Measurements from ENCODE around the gene HLA-DMB. TPM values are rescaled to one million over a fixed set of nuclear protein-coding genes. Genes with fewer than 3 reads are reported as not detected.

HLA-DMB gene
- total RNA-seq, 1 donor from 2014 or later = 15.9 TPM

GRCh38 chr6:32931211-32931610 lies 9.6 kb downstream of the HLA-DMB start:
- intact Hi-C loops (cut with micrococcal nuclease) = no loop called here

GRCh38 chr6:32922083-32922482 lies 18.7 kb downstream of the HLA-DMB start:
- intact Hi-C loops (cut with micrococcal nuclease) = no loop called here

GRCh38 chr6:32920715-32921114 lies 20.1 kb downstream of the HLA-DMB start:
- intact Hi-C loops (cut with micrococcal nuclease) = no loop called here

GRCh38 chr6:32912951-32913350 lies 27.9 kb downstream of the HLA-DMB start:
- intact Hi-C loops (cut with micrococcal nuclease) = no loop called here

- intact Hi-C loops (cut with micrococcal nuclease) = no loop called here
Observed at GRCh38 chr6:32908897-32909296, 31.9 kb downstream of the HLA-DMB start.

- intact Hi-C loops (cut with micrococcal nuclease) = no loop called here
Observed at GRCh38 chr6:32906539-32906938, 34.3 kb downstream of the HLA-DMB start.

- intact Hi-C loops (cut with micrococcal nuclease) = no loop called here
Observed at GRCh38 chr6:32905078-32905477, 35.8 kb downstream of the HLA-DMB start.

- intact Hi-C loops (cut with micrococcal nuclease) = no loop called here
Observed at GRCh38 chr6:32903952-32904351, 36.9 kb downstream of the HLA-DMB start.

- intact Hi-C loops (cut with micrococcal nuclease) = loop anchor here (2.0 kb wide), 2 partner anchors 90 to 354 kb away; no protein-coding TSS in a partner anchor
Observed at GRCh38 chr6:32895006-32895345, 45.9 kb downstream of the HLA-DMB start.

GRCh38 chr6:32894085-32895005 lies 46.5 kb downstream of the HLA-DMB start:
- intact Hi-C loops (cut with micrococcal nuclease) = loop anchor here (1.0 to 5.0 kb wide), 13 partner anchors 9 to 716 kb away; partner anchors contain the start of genes CUTA, HLA-DMA, HLA-DMB and HSD17B8

- intact Hi-C loops (cut with micrococcal nuclease) = loop anchor here (5.0 kb wide), 1 partner anchor 311 kb away; the partner anchor contains the start of genes HSD17B8, RXRB and SLC39A7
Observed at GRCh38 chr6:32890831-32891230, 50.0 kb downstream of the HLA-DMB start.

- intact Hi-C loops (cut with micrococcal nuclease) = loop anchor here (5.0 kb wide), 1 partner anchor 193 kb away; no protein-coding TSS in a partner anchor
Observed at GRCh38 chr6:32889533-32889932, 51.3 kb downstream of the HLA-DMB start.

- intact Hi-C loops (cut with micrococcal nuclease) = loop anchor here (5.0 kb wide), 1 partner anchor 194 kb away; no protein-coding TSS in a partner anchor
Observed at GRCh38 chr6:32888576-32888975, 52.3 kb downstream of the HLA-DMB start.

- intact Hi-C loops (cut with micrococcal nuclease) = loop anchor here (5.0 kb wide), 1 partner anchor 195 kb away; no protein-coding TSS in a partner anchor
Observed at GRCh38 chr6:32887616-32888015, 53.2 kb downstream of the HLA-DMB start.

- intact Hi-C loops (cut with micrococcal nuclease) = loop anchor here (5.0 kb wide), 1 partner anchor 195 kb away; no protein-coding TSS in a partner anchor
Observed at GRCh38 chr6:32886681-32887383, 54.0 kb downstream of the HLA-DMB start.

- intact Hi-C loops (cut with micrococcal nuclease) = loop anchor here (1.0 to 5.0 kb wide), 7 partner anchors 9 to 197 kb away; partner anchors contain the start of gene HLA-DMA
Observed at GRCh38 chr6:32885698-32886286, 55.0 kb downstream of the HLA-DMB start.

Other genes starting within 250 kb of the HLA-DMB start
- 13.2 and 14.4 TPM in 2 replicates for gene HLA-DQA2, start 199.6 kb downstream of the HLA-DMB start, total RNA-seq
- gene HLA-DQB2, start 177.5 kb downstream of the HLA-DMB start, total RNA-seq = 7.1 and 7.7 TPM in 2 replicates
- gene HLA-DOB, start 124.0 kb downstream of the HLA-DMB start, total RNA-seq = 7.3 and 8.1 TPM in 2 replicates
- gene TAP2, start 102.3 kb downstream of the HLA-DMB start, total RNA-seq = 245 and 250 TPM in 2 replicates
- 408 and 410 TPM in 2 replicates for gene PSMB8, start 97.0 kb downstream of the HLA-DMB start, total RNA-seq
- gene TAP1, start 87.3 kb downstream of the HLA-DMB start, total RNA-seq = 506 and 509 TPM in 2 replicates
- gene PSMB9, start 86.8 kb downstream of the HLA-DMB start, total RNA-seq = 423 and 424 TPM in 2 replicates
- 49.5 and 58.5 TPM in 2 replicates for gene HLA-DMA, start 12.1 kb upstream of the HLA-DMB start, total RNA-seq
- 313 and 336 TPM in 2 replicates for gene BRD2, start 27.6 kb upstream of the HLA-DMB start, total RNA-seq
- gene HLA-DOA, start 68.6 kb upstream of the HLA-DMB start, total RNA-seq = 5.8 and 8.4 TPM in 2 replicates
- gene HLA-DPA1, start 132.6 kb upstream of the HLA-DMB start, total RNA-seq = 201 and 213 TPM in 2 replicates
- 93.9 and 99.1 TPM in 2 replicates for gene HLA-DPB1, start 135.0 kb upstream of the HLA-DMB start, total RNA-seq